HFF-Myc (cell line): ENCODE results near the gene KCNAB1.

ENCODE experiments used
- DNase-seq: peaks from one replicate; pipeline ENCODE4 v3.0.0-alpha.2; 2011; ENCODE audit warnings: low read depth; ENCODE audit errors: extremely low read depth
- H3K4me3 ChIP-seq: replicated peaks from 2 replicates; pipeline ENCODE4 v1.5.1; 2011; ENCODE audit warnings: low read depth, mild to moderate bottlenecking, control low read depth, low read length
- CTCF ChIP-seq: IDR thresholded peaks from 2 replicates; pipeline ENCODE4 v1.5.1; 2012; ENCODE audit warnings: mild to moderate bottlenecking, low read depth, low read length, control low read depth; ENCODE audit errors: missing control alignments

KCNAB1 gene

GRCh38 chr3:156378871-156379270 lies 258.5 kb downstream of the KCNAB1 start:
- TF ChIP-seq CTCF: no peak
- no peak for DNase-seq
- H3K4me3 ChIP-seq: no peak overlapping the region

GRCh38 chr3:156379327-156379726 lies 258.9 kb downstream of the KCNAB1 start:
- no peak for DNase-seq
- no peak overlapping the region for H3K4me3 ChIP-seq

GRCh38 chr3:156381253-156381652 lies 260.9 kb downstream of the KCNAB1 start:
- no peak for DNase-seq
- TF ChIP-seq CTCF: no peak
- no peak overlapping the region for H3K4me3 ChIP-seq

More at GRCh38 chr3:156379327-156379726, 258.9 kb downstream of the KCNAB1 start:
- TF ChIP-seq CTCF: no peak

- H3K4me3 ChIP-seq: no peak overlapping the region
- DNase-seq: no peak
- TF ChIP-seq CTCF: peak; percentile 67
Measured at GRCh38 chr3:156382458-156383346, 262.3 kb downstream of the KCNAB1 start.

GRCh38 chr3:156383441-156384025 lies 263.2 kb downstream of the KCNAB1 start:
- DNase-seq: no peak
- no peak for TF ChIP-seq CTCF

GRCh38 chr3:156388497-156389448 lies 268.4 kb downstream of the KCNAB1 start:
- no peak for TF ChIP-seq CTCF
- H3K4me3 ChIP-seq: no peak overlapping the region
- DNase-seq: peak; percentile 100

More at GRCh38 chr3:156383441-156384025, 263.2 kb downstream of the KCNAB1 start:
- no peak overlapping the region for H3K4me3 ChIP-seq
